GM21526 (cell line): ENCODE results near the gene KRTAP6-3.

Source experiments
- ATAC-seq: cut with Tn5 transposase; IDR thresholded peaks from one replicate; pipeline ENCODE4 v1.9.1; 2021; ENCODE audit warnings: moderate library complexity; ENCODE audit not compliant: unreplicated experiment, low FRiP score

KRTAP6-3 gene, protein sequence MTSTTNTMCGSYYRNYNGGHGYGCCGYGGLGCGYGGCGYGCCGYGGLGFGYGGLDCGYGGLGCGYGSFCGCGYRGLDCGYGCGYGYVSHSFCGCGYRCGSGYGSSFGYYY

GRCh38 chr21:30592140-30592539 is at the start of gene KRTAP6-3:
KRTAP6-3 (plus strand) TSS chr21:30592440; CDS start chr21:30592446, 6 bp downstream.
- no peak for ATAC-seq

GRCh38 chr21:30552782-30553181 is 39.5 kb upstream of the KRTAP6-3 start:
- no peak for ATAC-seq

GRCh38 chr21:30555095-30555494 is 37.1 kb upstream of the KRTAP6-3 start:
- ATAC-seq = no peak

GRCh38 chr21:30561264-30561895 is 30.9 kb upstream of the KRTAP6-3 start, which contains the start of gene KRTAP19-7:
KRTAP19-7 (minus strand) TSS chr21:30561314; CDS start chr21:30561289, 25 bp downstream.
- ATAC-seq = no peak

DNA sequence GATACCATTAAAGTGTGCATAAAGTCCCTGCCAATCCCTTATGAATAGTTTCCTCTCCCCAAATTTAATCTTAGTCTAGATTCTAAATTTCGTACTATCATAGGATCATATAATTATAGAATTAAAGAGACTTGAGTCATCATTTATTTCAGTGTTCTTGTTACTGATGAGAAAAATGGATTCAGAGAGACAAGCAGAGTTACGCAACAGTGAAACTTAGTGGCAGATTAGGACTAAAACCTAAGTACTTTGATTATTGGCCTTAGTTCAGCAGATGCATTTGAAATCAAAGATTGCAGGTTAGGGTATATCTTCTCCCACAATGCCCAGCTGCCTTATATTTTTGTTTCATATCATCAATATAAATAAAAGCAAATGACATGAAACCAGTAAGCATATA is 30.3 kb upstream of the KRTAP6-3 start:
- no peak for ATAC-seq

GRCh38 chr21:30563072-30563471 is 29.2 kb upstream of the KRTAP6-3 start:
- ATAC-seq = no peak

DNA sequence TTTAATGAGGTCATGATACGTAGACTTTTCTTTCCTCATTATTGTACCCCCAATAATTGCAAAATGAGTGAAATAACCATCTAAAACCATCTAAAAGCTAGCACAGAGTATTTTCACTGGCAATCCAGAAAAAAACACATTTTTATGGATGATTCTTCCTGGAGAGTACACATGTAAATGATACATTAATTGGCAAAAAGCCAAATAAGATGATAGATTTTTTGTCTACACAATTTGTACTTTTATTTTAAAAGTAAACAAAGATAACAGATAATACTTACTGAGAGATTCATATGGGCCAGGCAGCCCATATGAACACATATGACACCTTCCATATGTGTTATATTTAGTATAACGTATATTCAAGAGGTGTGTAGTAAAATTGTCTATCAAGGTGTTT is 28.6 kb upstream of the KRTAP6-3 start:
- ATAC-seq = no peak

- no peak for ATAC-seq
Observed at GRCh38 chr21:30567617-30568016, 24.6 kb upstream of the KRTAP6-3 start.

DNA sequence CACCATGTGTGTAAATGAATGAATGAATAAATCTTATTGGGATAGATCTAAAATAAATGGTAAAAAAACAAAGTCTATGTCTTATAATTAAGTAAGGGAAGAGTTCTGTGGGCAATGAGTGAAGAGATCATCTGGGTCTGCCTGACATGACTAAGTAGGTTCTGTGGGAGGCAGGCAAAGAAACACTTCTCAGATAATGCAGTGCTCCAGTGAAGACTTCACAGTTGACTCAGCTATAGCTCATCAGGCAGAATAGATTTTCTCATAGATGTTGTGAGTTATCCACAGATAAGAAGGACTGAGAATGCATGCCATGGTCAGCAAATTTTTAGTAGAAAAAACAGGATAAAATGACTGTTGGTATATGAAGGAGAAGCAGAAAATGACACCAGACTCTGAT is 14.5 kb upstream of the KRTAP6-3 start:
- ATAC-seq = no peak

DNA sequence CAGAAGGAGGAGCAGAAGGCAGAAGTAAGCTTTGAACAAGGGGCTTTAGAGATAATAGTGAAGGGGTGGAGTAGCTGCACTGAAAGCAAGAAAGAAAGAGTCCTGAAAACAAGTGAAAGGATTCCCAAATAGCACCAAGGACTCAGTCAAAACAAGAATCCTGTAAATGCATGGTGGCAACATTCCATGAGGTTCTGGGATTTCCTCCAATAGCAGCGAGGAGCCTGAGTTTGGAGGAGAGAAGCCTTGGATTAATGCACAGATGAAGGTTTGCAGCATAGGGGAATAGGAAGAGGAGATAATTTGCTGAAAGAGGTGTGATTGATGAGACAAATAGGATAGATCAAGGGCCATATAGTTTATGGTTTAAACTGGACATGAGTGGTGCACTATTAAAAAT is 12.9 kb upstream of the KRTAP6-3 start:
- ATAC-seq = no peak

DNA sequence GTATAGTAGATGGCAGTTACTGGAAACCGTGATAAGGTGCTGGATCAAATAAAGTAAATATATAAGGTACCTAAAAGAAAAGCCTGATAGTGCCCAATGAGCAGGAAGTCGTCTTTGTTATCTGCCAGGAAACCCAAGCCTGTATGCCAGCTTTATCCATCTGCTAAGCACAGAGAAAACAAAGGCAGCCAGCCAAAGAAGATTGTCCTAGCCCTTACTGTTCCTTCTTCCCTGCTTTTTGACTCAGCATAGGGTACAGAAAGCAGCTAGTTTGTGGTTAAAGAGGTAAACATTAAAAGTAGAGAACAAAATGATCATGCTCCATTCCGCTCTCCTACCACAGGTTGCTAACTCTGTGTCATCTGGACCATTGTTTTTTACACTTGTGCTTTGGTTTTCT is 12.1 kb upstream of the KRTAP6-3 start:
- no peak for ATAC-seq

DNA sequence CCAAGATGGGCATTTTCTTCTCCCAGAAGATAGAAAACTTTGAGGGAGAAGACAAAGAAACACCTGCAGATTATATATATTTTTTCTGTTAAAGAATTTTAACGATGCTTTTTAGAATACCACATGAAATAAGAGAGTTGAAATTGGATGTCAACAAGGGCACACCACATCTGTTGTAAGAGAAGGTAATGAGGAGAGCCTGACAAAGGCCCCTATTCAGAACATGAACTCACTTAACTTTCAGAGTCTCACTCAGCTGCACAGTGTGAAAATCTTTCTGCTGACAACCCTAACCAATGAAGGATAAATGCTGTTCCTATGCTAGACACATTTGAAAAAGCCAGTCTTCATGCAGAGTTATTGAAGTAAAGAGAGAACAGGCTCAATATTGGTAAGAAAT is 9.4 kb upstream of the KRTAP6-3 start:
- no peak for ATAC-seq

- no peak for ATAC-seq
Observed at GRCh38 chr21:30590297-30590696, 1.9 kb upstream of the KRTAP6-3 start, which contains the start of gene KRTAP22-2. KRTAP22-2 (minus strand) TSS chr21:30590397.

GRCh38 chr21:30598802-30599201 is 6.6 kb downstream of the KRTAP6-3 start, which contains the start of gene KRTAP6-2:
KRTAP6-2 (minus strand) TSS chr21:30598902; CDS start chr21:30598874, 28 bp downstream.
- no peak for ATAC-seq

DNA sequence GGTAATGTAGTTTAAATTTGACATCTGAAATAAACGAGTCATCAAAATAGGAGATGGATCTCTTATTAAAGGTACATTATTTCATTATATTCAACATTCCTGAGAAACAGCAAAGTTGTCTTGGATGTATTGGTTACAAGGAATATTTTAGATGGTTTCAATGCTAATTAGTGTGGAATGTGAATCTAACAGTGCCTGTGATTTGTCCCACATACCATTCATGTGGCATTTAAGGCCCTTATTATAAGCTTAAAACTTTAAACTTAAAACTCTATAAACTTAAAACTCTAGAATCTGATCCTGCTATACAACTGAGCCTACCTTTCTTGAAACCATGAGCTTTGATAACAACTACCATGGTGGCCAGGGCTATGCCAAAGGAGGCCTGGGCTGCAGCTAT is 8.5 kb downstream of the KRTAP6-3 start, which contains the start of gene KRTAP22-1:
Gene KRTAP22-1, plus strand, starts transcription at position 301 of the 400 bp plus-strand sequence.
- no peak for ATAC-seq

DNA sequence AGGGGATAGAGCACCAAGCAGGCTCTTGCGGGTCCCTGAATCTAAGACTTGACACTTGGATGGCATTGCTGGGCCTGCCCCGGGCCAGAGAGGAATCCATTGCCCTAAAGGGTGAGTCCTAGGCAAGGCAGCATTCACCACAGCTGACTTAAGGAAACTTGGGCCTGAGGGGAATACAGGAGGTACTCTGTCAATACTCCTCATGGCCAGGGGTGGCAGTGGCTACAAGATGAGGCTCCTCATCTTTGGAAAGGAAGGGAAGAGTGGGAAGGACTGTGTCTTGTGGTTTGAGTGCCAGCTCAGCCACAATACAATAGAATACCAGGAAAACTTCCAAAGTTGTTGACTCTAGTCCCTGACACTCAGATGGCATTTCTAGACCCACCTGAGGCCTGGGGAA is 13.7 kb downstream of the KRTAP6-3 start:
- no peak for ATAC-seq

DNA sequence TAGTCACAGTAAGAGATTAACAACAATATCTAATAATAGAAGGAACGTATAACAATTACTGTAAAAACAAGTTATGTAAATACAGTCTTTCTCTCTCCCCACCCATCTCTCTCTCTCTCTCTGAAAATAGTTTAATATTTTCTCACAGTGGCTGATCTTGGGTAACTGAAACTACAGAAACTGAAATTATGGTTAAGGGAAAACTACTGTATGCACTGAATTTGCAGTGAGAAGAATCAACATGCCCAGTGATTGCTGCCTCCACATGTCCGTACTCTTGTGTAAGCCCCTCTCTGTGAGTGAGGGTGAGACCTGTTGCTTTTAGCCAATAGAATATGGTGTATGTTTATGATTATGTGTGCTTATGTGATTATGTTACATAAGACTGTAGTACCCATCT is 19.9 kb downstream of the KRTAP6-3 start:
- ATAC-seq = no peak

DNA sequence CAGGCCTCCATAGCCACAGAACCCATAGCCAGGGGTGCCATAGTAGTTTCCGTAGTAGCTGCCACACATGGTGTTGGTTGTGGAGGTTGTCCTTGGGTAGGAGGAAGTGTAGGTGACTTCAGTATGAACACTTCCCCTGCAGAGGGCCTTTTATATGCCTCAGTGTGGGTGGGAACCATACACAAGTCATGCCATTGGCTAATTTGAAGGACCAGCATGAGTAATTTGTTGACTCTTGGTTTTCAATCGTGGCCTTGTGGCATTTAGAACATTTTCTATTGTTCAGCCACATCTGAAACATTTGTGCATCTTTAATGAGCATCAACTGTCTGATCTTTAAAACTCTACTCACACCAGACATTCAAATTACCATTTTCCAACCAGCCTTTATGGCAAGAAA is 21.6 kb downstream of the KRTAP6-3 start, which contains the start of gene KRTAP6-1:
Gene KRTAP6-1, minus strand, starts transcription at position 95 of the 400 bp plus-strand sequence. Its CDS starts 26 bp downstream, at position 69.
- ATAC-seq = no peak

DNA sequence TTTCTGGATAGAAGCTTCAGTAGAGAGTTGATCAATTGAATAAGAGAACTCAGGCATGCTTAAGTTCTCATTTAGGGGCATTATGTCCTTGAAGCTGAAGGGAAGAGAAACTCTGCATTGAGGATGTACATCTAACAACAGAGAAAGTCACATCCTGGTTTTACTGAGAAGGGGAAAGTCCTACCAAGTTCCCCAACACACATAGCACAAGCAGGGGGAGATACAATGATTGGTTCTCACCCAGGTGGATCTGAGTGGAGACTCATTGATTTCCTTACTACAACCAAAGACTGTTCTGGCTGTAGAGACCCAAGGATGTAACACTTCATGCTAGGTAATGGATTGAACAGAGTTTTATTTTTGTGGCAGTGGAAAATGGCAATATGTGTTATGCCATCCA is 23.0 kb downstream of the KRTAP6-3 start:
- no peak for ATAC-seq

GRCh38 chr21:30616125-30616524 is 23.9 kb downstream of the KRTAP6-3 start, which contains the start of gene KRTAP20-1:
KRTAP20-1 (plus strand) TSS chr21:30616425; CDS start chr21:30616455, 30 bp downstream.
- no peak for ATAC-seq

DNA sequence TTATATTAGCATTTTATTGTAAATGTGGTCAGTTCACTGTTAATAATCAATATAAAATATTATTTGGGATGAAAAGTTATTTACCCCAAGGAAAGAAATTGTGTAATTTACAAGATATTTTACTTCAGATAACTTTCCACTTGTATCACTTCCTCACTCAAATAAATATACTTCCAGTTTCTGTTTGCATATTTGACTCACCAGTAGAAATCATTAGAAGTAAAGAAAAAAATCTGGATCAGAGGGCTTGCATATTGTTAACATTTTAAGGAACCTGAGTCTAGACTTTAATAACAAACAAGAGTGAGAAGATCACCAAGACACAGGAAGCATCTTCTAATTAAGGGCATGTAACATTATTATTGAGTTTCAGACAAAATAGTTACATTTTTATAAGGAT is 27.8 kb downstream of the KRTAP6-3 start:
- no peak for ATAC-seq

- no peak for ATAC-seq
Observed at GRCh38 chr21:30620522-30620921, 28.3 kb downstream of the KRTAP6-3 start, which contains the start of gene KRTAP20-4. KRTAP20-4 (plus strand) TSS chr21:30620627.
